ENCODE results near the gene ENOX1.
"Not testable (repeated sequence)": the region's sequence is repeated elsewhere in the genome, so short reads cannot be mapped to it uniquely, and the experiment has no call there.

The ENOX1 gene

DNA sequence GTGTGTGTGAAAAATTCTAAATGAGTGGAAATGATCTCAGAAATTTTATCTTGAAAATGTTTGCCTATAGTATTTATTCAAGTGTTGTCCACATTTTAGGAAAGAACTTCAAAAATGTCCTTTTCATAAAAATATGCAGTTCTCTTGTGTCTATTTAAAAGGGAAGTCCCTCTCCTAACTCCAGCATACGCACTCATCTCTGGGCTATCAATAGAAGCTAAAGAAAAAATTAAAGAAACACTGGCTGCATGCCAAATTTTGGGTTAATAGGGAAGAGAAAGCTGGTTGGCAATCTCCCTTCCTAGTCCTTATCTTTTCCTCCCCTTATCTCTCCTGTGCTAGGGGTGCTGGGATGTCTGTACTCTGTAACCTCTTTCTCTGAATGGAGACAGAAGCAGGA is 313.3 kb downstream of the ENOX1 start:
- DNase-seq, result peak; percentile 18

DNA sequence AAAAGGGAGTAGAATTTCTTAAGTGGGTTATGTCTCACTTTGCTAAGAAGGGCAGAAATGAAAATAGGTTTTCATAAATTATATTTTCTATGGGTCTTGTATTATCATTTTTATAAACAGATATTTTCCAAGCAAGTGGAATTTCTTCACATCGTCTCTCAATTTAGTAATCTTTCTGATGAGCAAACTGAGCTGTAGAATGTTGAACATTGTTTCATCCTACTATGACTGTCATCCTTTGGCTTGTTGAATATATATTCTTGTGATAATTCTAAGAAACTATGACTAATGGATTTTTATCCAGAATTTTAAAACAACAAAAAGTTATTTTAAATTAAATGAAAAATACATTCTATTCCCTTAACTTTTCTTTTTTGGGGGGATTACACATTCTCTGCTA is 313.8 kb downstream of the ENOX1 start:
- no peak for DNase-seq

GRCh38 chr13:43472339-43472738 is 314.4 kb downstream of the ENOX1 start:
- DNase-seq, result no peak

DNA sequence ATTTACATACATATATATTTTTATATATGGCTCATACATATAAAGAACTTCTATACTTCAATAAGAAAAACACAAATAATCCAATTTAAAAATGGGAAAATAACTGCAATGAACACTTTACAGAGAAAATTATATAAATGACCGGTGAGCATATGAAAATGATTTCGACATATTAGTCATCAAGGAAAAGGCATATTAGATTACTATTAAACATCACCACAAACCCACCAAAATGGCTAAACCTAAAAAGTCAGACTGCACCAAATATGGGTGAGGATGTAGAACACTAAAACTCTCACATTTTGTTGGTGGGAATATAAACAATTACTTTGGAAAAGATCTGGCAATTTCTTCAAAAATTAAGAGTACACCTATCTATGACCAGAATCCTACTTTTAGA is 316.2 kb downstream of the ENOX1 start:
- no peak for DNase-seq

GRCh38 chr13:43469791-43470190 is 317.0 kb downstream of the ENOX1 start:
- DNase-seq, result no peak

GRCh38 chr13:43464578-43465264 is 322.1 kb downstream of the ENOX1 start:
- DNase-seq, result no peak

DNA sequence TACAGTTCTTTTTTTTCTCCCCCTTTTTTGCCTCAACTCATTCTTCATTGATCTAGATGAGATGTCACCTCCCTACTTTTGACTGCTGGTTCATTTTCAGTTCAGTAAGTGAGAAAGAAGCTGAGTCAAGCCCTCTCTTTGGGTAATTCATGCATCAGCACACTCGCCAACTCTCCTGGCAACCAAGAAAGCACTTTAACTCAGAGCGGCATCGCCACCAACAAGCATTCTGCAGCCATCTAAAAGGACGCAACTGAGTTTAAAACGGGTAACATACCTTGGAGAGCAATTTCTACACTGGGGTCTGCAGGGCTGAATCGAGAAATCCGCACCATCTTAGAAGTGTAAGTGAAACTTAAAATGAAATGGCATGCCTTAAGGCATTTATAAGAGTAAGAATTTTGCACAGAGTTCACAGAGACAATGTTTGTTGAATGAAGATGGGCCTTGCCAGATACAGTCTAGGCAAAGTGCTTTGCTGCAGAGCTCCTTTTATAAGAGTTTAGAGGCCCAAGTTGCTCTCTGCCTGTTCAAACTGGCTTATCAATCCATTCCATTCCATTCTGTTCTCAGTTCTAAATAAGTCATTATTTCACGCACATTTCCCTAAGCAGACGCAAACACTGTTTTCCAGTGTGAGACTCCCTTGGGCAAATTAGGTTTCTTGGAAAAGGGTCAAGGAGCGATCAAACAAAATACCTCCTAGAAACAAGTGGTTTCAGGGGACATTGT is 338.0 kb downstream of the ENOX1 start:
- DNase-seq, result no peak

GRCh38 chr13:43446126-43446525 is 340.6 kb downstream of the ENOX1 start:
- DNase-seq, result no peak

DNA sequence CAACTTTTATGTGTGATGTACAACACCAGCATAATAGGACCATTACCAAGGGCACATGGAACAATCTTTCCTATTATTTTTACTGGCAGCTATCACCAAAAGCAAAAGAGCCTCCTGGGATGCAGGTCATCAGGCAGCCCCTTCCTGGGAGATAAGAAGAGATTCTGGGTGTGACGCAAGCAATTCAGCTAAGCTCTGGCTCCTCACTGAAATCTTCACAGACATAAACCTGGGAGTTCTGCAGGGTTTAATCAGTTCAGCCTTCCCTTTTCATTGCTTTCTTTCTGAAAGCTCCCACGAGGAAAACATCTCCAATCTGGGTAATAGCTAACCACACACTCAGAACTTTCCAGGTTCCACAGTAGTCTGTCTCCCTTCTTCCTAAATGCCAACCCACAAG is 341.1 kb downstream of the ENOX1 start:
- DNase-seq, result no peak

DNA sequence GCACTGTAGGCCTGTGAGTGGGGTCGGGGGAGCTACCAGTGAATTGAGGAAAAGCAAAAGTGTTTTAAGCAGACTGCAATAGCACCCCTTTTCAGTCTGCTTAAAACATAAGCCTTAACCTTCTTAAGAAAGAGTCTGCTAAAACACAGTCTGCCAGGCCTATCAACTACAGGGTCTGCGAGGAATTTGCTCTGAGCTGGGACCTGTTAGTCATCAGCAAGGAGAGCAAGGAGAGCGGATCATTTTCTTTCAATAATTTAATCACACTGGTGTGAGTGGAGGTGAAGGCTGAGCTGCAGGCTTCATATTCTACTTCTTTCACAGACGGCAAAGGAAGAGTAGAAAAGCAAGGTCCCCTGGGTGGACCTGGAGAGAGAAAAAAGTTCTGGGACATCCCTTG is 342.7 kb downstream of the ENOX1 start:
- no peak for DNase-seq

DNA sequence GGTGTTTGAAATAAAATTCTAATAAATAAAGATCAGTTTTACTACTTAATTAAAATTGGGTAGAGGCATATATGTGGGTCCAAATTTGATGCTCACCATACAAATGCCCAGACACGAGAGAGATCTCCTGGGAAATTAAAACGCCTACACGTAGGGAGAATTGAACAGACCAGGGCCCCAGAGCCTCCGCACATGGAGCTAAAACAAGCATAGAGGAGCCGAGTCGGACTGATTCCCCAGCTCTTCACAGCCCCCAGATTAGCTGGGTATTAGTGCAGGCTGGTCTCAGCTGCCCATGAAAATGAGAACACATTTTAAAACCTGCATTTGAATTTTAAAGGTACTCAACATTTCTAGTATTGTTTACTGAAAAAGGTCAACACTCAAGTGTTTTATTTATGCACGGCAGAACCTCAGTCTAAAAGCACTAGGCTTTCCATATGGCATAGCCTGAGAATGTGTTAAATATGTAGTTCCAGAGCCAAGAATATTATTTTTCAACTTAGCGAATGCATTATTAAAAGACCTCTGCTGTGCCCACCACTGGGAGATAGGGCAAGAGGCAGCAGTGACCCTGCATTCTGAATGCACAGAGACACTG is 344.8 kb downstream of the ENOX1 start:
- DNase-seq, result no peak

- DNase-seq, result no peak
Observed at GRCh38 chr13:43441464-43441863, 345.3 kb downstream of the ENOX1 start.

DNA sequence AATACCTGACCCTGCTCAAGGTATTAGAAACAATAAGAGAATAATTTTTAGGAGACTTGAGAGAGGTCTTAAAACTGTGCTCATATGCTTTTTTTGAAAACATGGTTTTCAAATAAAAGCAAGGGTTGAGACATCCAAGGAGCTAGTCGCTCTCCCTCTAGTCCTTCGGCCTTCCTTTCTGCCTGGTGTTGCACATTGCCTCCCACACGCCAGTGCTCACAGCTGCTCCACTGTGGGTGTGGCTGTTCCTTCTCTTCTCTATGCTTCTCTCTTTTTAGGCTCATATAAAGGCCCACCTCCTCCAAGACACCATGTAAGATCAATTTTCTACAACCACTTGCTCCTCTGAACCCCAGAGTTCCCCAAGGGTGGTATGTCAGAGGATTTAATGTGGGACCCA is 352.6 kb downstream of the ENOX1 start:
- peak; percentile 69 for DNase-seq

DNA sequence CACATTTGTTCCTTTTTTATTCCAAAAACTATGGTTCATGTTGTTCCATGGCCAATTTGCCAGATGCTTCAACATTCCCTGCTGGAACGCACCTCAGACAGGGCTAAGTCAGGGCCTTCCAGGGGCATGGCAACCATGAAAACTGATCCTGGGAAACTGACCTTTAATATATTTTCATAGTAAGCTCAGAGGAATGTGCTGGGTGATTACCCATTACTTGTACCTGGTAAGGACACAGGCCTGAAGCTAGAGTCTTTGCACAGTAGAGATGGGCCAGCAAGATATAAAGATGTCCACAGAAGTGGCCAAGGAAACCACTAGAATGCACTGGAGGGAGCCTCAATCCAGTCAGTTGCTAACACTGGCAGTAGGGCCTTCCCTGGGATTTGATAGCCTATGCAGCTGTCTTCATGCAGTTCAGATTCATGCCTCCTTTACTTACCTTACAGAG is 353.1 kb downstream of the ENOX1 start:
- DNase-seq, result no peak

DNA sequence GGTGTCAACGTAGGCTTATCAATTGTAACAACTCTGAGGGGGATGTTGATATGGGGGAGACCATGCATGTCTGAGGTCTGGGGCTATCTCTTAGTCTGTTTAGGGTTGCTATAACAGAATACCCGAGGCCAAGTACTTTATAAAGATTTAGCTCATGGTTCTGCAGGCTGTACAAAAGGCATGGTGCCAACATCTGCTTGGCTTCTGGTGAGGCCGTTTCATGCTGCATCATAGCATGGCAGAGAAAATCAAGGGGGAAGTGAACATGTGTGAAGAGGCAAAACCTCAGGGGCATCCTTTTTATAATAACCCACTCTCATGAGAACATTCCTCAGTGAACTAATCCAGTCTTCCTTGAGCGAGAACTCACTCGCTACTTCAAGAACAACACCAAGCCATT is 353.8 kb downstream of the ENOX1 start:
- DNase-seq, result no peak

- peak; percentile 36 for DNase-seq
Observed at GRCh38 chr13:43431841-43432240, 354.9 kb downstream of the ENOX1 start.

DNA sequence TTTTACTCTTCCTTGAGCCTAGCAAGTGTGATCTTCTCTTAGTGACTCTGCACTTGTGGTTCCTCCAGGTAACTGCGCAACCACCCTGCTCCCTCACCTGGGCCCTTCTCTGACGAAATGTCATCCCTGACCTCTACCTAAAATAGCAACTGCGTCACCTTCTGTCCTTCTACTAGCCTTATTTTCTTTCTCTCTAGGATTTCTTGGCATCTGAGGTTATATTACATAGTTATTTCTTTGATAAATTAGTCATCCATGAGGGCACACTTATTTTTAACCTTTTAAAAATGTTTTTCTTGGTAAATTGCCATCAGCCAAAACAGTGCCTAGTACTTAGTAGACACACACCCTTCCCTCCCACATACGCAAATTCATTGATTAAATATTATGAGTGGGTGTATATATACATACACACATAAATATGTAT is 355.5 kb downstream of the ENOX1 start:
- DNase-seq, result no peak

GRCh38 chr13:43428545-43429296 is 358.1 kb downstream of the ENOX1 start:
- DNase-seq, result no peak

DNA sequence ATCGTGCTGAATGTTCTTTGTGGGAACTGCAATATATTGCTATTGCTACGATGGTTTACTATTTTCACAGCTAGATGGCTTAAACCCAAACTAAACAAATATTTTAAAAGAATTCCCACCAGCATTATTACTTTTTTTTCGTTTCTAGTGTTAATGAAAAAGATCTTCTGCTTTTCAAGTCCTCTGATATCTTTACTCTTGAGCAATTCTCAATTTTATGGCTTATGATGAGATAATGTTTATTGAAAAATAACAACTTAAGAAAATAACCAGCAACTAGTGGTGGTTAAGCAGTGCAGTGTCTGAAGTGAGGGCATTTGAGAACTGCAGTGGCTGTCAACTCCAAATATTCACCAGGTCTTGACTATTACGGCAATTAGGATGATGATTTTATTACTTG is 360.4 kb downstream of the ENOX1 start:
- no peak for DNase-seq

DNA sequence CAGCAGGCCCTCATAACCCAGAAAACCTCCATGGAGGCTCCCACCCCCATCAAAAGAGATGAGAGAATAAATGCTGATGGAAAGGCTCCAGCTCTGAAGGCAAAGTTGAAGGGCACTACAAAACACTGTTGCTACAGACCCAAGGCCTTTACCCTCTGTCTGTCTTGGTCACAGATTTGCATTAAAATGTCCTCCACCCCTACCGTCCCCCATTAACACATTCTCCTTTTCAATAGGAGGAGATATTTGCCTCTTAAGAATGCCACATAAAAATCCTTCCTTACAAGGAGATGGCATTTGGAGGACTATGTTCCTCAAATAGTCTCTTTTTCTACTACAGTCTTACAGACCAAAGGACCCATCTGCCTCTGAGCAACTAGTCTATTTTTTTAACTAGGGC is 361.5 kb downstream of the ENOX1 start:
- no peak for DNase-seq

- DNase-seq, result no peak
Observed at GRCh38 chr13:43424412-43424811, 362.4 kb downstream of the ENOX1 start.

- no peak for DNase-seq
Observed at GRCh38 chr13:43422116-43422515, 364.7 kb downstream of the ENOX1 start.

DNA sequence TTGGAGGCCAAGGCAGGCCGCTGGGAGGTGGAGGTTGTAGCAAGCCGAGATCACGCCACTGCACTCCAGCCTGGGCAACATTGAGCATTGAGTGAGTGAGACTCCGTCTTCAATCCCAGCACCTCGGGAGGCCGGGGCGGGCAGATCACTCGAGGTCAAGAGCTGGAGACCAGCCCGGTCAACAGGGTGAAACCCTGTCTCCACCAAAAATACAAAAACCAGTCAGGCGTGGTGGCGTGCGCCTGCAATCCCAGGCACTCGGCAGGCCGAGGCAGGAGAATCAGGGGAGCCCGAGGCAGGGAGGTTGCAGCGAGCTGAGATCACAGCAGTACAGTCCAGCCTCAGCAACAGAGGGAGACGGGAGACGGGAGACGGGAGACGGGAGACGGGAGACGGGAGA is 369.9 kb downstream of the ENOX1 start:
- not testable (repeated sequence) for DNase-seq
